Measurements from ENCODE around the gene PLXNA2. TPM values are rescaled to one million over a fixed set of nuclear protein-coding genes. Genes with fewer than 3 reads are reported as not detected.

The PLXNA2 gene
- polyA plus RNA-seq, 2 of the 4 experiments (the other 2 are of a cell fraction) = 0.36 to 0.87 TPM

GRCh38 chr1:208107425-208108212, 136.6 kb downstream of the PLXNA2 start:
- FAIRE-seq (no peak), DNase-seq (ENCODE audit: low read depth in 1 of 2, low spot score in 1 of 2) (peak in 1 of 2 experiments; percentile 28), ATAC-seq (peak; percentile 68 to 78; a peak in 5 of 6 replicates)
- peak overlapping the region; percentile 13 for H3K4me2 ChIP-seq
- no peaks in the 10 kb centered on the region for H3K9me3 ChIP-seq
- no peak for TF ChIP-seq ZFP36 (IDR thresholded peaks at IDR 0.05; ENCODE audit: borderline replicate concordance, partially characterized antibody)
- 0 out of 2 replicates have a peak, but pooled peaks have one; percentile 20 for TF ChIP-seq FOSL2 (IDR thresholded peaks at IDR 0.05)
- TF ChIP-seq FOSL2 (CRISPR knock-in tag; IDR thresholded peaks at IDR 0.05) = no peak
- WGBS (ENCODE audit: missing lambda C conversion rate) = 56% methylated on average over 13 of the region's 13 CpGs
- H3K4me3 ChIP-seq = no peak overlapping the region
- peak overlapping the region in 1 of 2 experiments; percentile 42; a peak in 2 of 6 replicates for H3K27ac ChIP-seq
- ChIA-PET POLR2A (no interaction called here), CTCF (interaction anchor here (1.0 to 1.3 kb wide), 2 partner anchors 14 to 24 kb away, joined by 3 to 4 read pairs; no protein-coding TSS in a partner anchor)
- H3K4me1 ChIP-seq = peaks cover 13% of the 10 kb centered on the region

- Histone ChIP-seq H3K9me3 (no peaks in the 10 kb centered on the region), H3K4me1 (peaks cover 13% of the 10 kb centered on the region), H3K27ac (no peak overlapping the region), H3K4me3 (no peak overlapping the region), H3K4me2 (no peak overlapping the region)
- 78% methylated on average over 7 of the region's 7 CpGs for WGBS (ENCODE audit: missing lambda C conversion rate)
- POLR2A ChIA-PET = no interaction called here
- TF ChIP-seq RARB (CRISPR knock-in tag; IDR thresholded peaks at IDR 0.05) = no peak
- TF ChIP-seq CBX2 (IDR thresholded peaks at IDR 0.05; ENCODE audit: borderline replicate concordance, low read depth) = no peak
- no peak for TF ChIP-seq MAZ (IDR thresholded peaks at IDR 0.05; ENCODE audit: borderline replicate concordance, low read depth, low read length)
- TF ChIP-seq CBX8 (IDR thresholded peaks at IDR 0.05) = no peak
- no peak for TF ChIP-seq NR3C1 (IDR thresholded peaks at IDR 0.05)
- TF ChIP-seq RNF2 (IDR thresholded peaks at IDR 0.05; ENCODE audit: borderline replicate concordance, low read depth) = no peak
- no peak for TF ChIP-seq KDM5A (IDR thresholded peaks at IDR 0.05)
- TF ChIP-seq TP53 (CRISPR knock-in tag; IDR thresholded peaks at IDR 0.05) = no peak
- TF ChIP-seq JUNB (IDR thresholded peaks at IDR 0.05) = no peak
- no peak for FAIRE-seq
- ATAC-seq = no peak
- no peak for DNase-seq (ENCODE audit: low read depth in 1 of 2, low spot score in 1 of 2)
- CTCF ChIA-PET = interaction anchor here (4.5 kb wide), 1 partner anchor 13 kb away, joined by 23 read pairs; no protein-coding TSS in a partner anchor
Observed at GRCh38 chr1:208106218-208106617, 138.0 kb downstream of the PLXNA2 start.

- H3K9me3 ChIP-seq = no peaks in the 10 kb centered on the region
- ChIA-PET CTCF (interaction anchor here (4.5 kb wide), 1 partner anchor 12 kb away, joined by 23 read pairs; no protein-coding TSS in a partner anchor), POLR2A (no interaction called here)
- DNase-seq (ENCODE audit: low read depth in 1 of 2, low spot score in 1 of 2) (no peak), FAIRE-seq (no peak), ATAC-seq (no peak)
- H3K4me2 ChIP-seq = no peak overlapping the region
- no peak overlapping the region for H3K4me3 ChIP-seq
- WGBS (ENCODE audit: missing lambda C conversion rate) = 84% methylated on average over 5 of the region's 5 CpGs
- no peak overlapping the region for H3K27ac ChIP-seq
- TF ChIP-seq KDM1A (IDR thresholded peaks at IDR 0.05; ENCODE audit: low read depth) = no peak
- no peak for TF ChIP-seq HOXA7 (CRISPR knock-in tag; IDR thresholded peaks at IDR 0.05)
- no peak for TF ChIP-seq PHF8 (IDR thresholded peaks at IDR 0.05; ENCODE audit: borderline replicate concordance, low read depth)
- TF ChIP-seq POLR2A (IDR thresholded peaks at IDR 0.05; ENCODE audit: low read length) = no peak
- TF ChIP-seq ELK1 (IDR thresholded peaks at IDR 0.05; ENCODE audit: low read depth, low read length) = no peak
- TF ChIP-seq HES2 (IDR thresholded peaks at IDR 0.05) = no peak
- TF ChIP-seq REST (IDR thresholded peaks at IDR 0.05) = no peak
- TF ChIP-seq RFX5 (IDR thresholded peaks at IDR 0.05) = no peak
- TF ChIP-seq JUNB (IDR thresholded peaks at IDR 0.05) = no peak
- no peak for TF ChIP-seq CHD2 (IDR thresholded peaks at IDR 0.05; ENCODE audit: low read length, partially characterized antibody)
- TF ChIP-seq NFE2L2 (conservative IDR thresholded peaks at IDR 0.05; ENCODE audit: low read length) = no peak
- no peak for TF ChIP-seq CBX8 (IDR thresholded peaks at IDR 0.05)
- TF ChIP-seq PBX3 (IDR thresholded peaks at IDR 0.05) = no peak
- TF ChIP-seq CHD4 (IDR thresholded peaks at IDR 0.05; ENCODE audit: borderline replicate concordance) = no peak
- TF ChIP-seq EHMT2 (IDR thresholded peaks at IDR 0.05; ENCODE audit: low read depth) = no peak
- no peak for TF ChIP-seq FOXS1 (CRISPR knock-in tag; IDR thresholded peaks at IDR 0.05)
- TF ChIP-seq BCL3 (IDR thresholded peaks at IDR 0.05) = no peak
- H3K4me1 ChIP-seq = peaks cover 13% of the 10 kb centered on the region
Observed at GRCh38 chr1:208105756-208106155, 138.4 kb downstream of the PLXNA2 start.
